HG03442 (cell line): Measurements from ENCODE around the gene RPL10.
A peak's percentile ranks its signal among the peaks of the same experiment; 100 is the strongest.

Experiments used
- ATAC-seq: cut with Tn5 transposase; IDR thresholded peaks from one replicate; pipeline ENCODE4 v1.9.1; 2021; ENCODE audit warnings: mild to moderate bottlenecking, moderate library complexity; ENCODE audit not compliant: unreplicated experiment

The RPL10 gene

GRCh38 chrX:154428176-154429171 lies 30.3 kb downstream of the RPL10 start, which contains the start of gene ATP6AP1:
Gene ATP6AP1, plus strand, starts transcription at chrX:154428677. Its CDS starts 16 bp downstream, at chrX:154428693.
- peak; percentile 97 for ATAC-seq

- ATAC-seq, result no peak
These were observed 31.5 kb downstream of the RPL10 start for GRCh38 chrX:154429711-154430110.

- ATAC-seq, result no peak
These were observed 32.3 kb downstream of the RPL10 start for GRCh38 chrX:154430479-154430878.

- no peak for ATAC-seq
These were observed 32.7 kb downstream of the RPL10 start for GRCh38 chrX:154430916-154431315.

- ATAC-seq, result no peak
These were observed 33.2 kb downstream of the RPL10 start for GRCh38 chrX:154431341-154431740.

GRCh38 chrX:154432210-154432609 lies 34.0 kb downstream of the RPL10 start:
- no peak for ATAC-seq

GRCh38 chrX:154433605-154434004 lies 35.4 kb downstream of the RPL10 start:
- no peak for ATAC-seq

GRCh38 chrX:154434394-154435168 lies 36.4 kb downstream of the RPL10 start:
- ATAC-seq, result no peak

GRCh38 chrX:154435171-154435733 lies 37.1 kb downstream of the RPL10 start:
- no peak for ATAC-seq

- peak; percentile 38 for ATAC-seq
These were observed 38.3 kb downstream of the RPL10 start for GRCh38 chrX:154436374-154436982.

GRCh38 chrX:154436983-154437752 lies 39.0 kb downstream of the RPL10 start, which contains the start of gene GDI1:
Gene GDI1, plus strand, starts transcription at chrX:154437154. Its CDS starts 101 bp downstream, at chrX:154437255.
- peak; percentile 41 for ATAC-seq

GRCh38 chrX:154437971-154438893 lies 40.1 kb downstream of the RPL10 start:
- no peak for ATAC-seq

- no peak for ATAC-seq
These were observed 41.7 kb downstream of the RPL10 start for GRCh38 chrX:154439841-154440240.

GRCh38 chrX:154440623-154441357 lies 42.6 kb downstream of the RPL10 start:
- no peak for ATAC-seq

GRCh38 chrX:154441564-154441963 lies 43.4 kb downstream of the RPL10 start:
- no peak for ATAC-seq

GRCh38 chrX:154441984-154442707 lies 44.0 kb downstream of the RPL10 start:
- ATAC-seq, result no peak

GRCh38 chrX:154443479-154443910 lies 45.3 kb downstream of the RPL10 start:
- no peak for ATAC-seq
